ENCODE measurements around the gene PKP3.
"Not testable (repeated sequence)": the region's sequence is repeated elsewhere in the genome, so short reads cannot be mapped to it uniquely, and the experiment has no call there.

The PKP3 gene

GRCh38 chr11:394858-395655 lies 1.0 kb downstream of the PKP3 start:
- DNase-seq, result no peak

GRCh38 chr11:395866-396265 lies 1.9 kb downstream of the PKP3 start:
- DNase-seq, result no peak

- no peak for DNase-seq
Observed at GRCh38 chr11:396511-396947, 2.5 kb downstream of the PKP3 start.

GRCh38 chr11:396948-397548 lies 3.0 kb downstream of the PKP3 start:
- DNase-seq, result peak in 22 of 56 donors; percentile 7 to 65 (median 30)

GRCh38 chr11:398826-399225 lies 4.8 kb downstream of the PKP3 start:
- no peak for DNase-seq

- DNase-seq, result no peak
Observed at GRCh38 chr11:399731-400211, 5.8 kb downstream of the PKP3 start.

- DNase-seq, result no peak
Observed at GRCh38 chr11:400241-400689, 6.3 kb downstream of the PKP3 start.

- DNase-seq, result not testable (repeated sequence)
Observed at GRCh38 chr11:401196-401595, 7.2 kb downstream of the PKP3 start.

- no peak for DNase-seq
Observed at GRCh38 chr11:403021-403760, 9.2 kb downstream of the PKP3 start.

- no peak for DNase-seq
Observed at GRCh38 chr11:403761-404431, 9.9 kb downstream of the PKP3 start.

- no peak for DNase-seq
Observed at GRCh38 chr11:404551-405264, 10.7 kb downstream of the PKP3 start.

- peak in 22 of 56 donors; percentile 12 to 77 (median 42) for DNase-seq
Observed at GRCh38 chr11:405323-405953, 11.4 kb downstream of the PKP3 start.

GRCh38 chr11:405954-406795 lies 12.2 kb downstream of the PKP3 start:
- no peak for DNase-seq

- DNase-seq, result peak in 35 of 56 donors; percentile 16 to 82 (median 57)
Observed at GRCh38 chr11:406796-407650, 13.0 kb downstream of the PKP3 start.

- no peak for DNase-seq
Observed at GRCh38 chr11:407651-408123, 13.7 kb downstream of the PKP3 start.

- no peak for DNase-seq
Observed at GRCh38 chr11:408154-409007, 14.4 kb downstream of the PKP3 start.

GRCh38 chr11:409008-409599 lies 15.1 kb downstream of the PKP3 start:
- DNase-seq, result no peak
